ELR (cell line): ENCODE data around the gene ACSF2.
A peak's percentile ranks its signal among the peaks of the same experiment; 100 is the strongest.

Experiments
- DNase-seq: peaks from one replicate; pipeline ENCODE4 v3.0.0-alpha.2; 2015; ENCODE audit warnings: low read depth

ACSF2 gene

DNA sequence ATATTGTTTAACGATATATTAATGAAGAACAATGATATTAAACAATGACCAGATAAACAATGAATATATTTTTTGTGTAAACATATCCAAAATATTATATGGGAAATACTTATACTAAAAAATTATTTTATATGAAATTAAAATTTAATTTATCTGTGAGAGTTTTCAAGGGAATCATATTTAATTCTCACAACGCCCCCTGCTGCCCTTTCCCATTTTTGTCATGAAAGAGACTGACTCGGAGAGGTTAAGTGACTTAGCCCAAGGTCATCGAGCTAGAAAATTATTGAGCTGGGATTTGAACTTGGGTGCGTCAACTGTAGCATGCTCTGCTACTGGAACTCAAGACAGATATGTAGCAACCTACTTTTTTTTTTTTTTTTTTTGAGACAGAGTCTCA is 75.0 kb downstream of the ACSF2 start:
- peak; percentile 72 for DNase-seq

DNA sequence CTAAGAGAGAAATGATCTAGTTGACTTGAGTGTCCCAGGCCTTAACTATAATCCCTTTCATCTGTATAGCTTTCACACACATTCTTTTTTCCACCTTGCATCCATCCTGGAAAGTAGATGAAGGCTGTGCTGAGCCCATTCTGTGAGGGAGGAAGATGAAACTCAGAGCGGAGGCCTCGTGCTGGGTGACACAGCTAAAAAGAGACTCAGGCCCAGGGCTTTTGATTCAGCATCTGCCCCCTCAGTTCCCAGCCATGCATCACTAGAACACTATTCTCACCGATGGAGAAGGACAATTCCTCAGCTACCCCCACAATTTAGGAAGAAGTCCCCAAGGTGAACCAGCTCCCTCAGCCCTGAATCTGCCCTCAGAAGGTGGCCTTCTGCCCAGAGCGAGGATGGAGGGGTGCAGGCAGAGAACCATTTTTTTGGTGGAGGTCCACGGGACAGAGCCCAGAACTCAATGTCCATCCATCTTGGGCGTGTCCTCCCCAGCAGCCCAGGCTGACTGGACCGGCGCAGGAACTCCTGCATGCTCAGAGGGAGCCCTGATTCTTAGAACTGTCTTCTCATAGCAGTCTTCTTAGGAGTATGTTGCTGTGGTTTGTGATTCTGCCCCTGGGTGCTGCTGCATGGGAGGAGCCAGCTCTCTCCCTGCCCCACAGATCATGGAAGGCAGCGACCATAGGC is 76.4 kb downstream of the ACSF2 start:
- DNase-seq = no peak

DNA sequence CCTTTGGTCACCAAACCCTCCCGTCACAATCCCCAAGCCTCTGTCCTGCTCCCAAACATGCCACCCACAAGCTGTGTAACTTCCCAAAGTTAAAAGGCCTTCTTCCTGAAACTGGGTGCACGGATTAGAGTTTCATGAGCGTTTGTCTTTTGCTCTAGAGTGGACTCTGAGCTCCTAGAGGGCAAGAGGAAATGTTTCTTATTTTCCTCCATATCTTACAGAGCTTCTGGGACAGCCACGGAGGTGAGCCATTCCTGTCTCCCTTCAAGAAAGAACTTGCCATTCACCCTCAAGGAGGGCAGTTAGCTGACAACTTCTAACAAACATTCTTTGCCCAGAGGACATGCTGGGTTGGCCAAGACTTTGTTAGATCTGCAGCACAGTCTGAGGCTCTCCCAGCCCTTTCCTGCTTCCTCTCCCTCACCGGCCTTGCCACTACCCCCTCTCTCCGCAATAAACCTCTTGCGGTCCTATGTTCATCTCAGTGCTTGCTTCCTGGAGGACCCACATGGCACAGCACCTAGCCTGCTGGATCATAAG is 79.6 kb downstream of the ACSF2 start:
- no peak for DNase-seq

DNA sequence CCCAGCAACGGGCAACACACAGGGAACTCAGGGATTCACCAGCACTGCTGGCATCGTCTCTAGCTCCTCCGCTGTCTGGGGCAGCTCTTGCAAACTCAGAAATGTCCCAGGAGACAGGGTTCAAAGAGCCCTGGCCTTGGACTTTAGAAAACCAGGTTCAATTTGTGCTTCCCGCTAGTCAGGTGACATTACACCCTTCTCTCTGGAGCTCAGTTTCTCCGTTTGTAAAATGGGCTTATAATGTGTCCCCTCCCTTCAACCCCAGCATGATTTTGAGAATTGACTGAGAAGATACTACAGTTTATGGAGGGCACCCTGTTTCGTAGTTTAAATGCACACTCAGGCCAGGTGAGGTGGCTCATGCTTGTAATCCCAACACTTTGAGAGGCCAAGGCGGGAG is 80.3 kb downstream of the ACSF2 start:
- no peak for DNase-seq

DNA sequence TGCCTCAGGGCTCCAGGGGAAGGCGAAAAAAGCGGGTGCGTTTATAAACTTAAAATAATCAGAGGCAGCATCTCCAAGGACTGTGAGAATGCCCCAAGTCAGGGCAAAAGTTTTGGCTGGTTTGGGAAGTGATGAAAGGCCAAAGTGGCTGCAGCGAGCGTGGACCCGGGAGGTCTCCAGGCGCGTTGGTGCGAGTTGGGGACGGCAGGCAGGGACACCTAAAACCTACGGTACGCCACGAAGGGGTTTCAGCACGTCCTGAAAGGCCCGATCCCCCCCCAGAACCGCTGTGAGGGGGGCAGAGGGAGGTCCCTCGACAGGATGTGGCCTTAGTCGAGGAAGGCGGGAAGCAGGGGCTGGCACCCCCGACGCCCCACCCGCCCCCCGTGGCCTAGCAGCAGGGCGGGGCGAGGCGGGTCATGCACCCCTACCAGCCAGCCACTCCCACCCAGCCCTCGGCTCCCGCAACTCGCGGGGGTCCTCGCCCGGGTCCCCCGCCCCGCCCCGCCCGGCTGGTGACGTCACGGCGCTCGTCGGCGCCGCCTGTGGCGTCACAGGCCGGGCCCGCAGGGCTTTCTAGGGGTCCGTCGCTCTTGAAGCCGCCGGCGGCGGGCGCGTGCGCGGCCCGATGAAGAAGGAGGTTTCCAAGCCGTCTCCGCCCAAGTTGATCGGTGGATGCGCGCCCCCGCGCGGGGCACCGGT is 82.0 kb downstream of the ACSF2 start, which contains the start of gene MYCBPAP:
TSS of gene MYCBPAP (plus strand) at position 569 of the 702 bp plus-strand sequence. CDS start 236 bp downstream, outside the sequence.
- DNase-seq = peak; percentile 76

DNA sequence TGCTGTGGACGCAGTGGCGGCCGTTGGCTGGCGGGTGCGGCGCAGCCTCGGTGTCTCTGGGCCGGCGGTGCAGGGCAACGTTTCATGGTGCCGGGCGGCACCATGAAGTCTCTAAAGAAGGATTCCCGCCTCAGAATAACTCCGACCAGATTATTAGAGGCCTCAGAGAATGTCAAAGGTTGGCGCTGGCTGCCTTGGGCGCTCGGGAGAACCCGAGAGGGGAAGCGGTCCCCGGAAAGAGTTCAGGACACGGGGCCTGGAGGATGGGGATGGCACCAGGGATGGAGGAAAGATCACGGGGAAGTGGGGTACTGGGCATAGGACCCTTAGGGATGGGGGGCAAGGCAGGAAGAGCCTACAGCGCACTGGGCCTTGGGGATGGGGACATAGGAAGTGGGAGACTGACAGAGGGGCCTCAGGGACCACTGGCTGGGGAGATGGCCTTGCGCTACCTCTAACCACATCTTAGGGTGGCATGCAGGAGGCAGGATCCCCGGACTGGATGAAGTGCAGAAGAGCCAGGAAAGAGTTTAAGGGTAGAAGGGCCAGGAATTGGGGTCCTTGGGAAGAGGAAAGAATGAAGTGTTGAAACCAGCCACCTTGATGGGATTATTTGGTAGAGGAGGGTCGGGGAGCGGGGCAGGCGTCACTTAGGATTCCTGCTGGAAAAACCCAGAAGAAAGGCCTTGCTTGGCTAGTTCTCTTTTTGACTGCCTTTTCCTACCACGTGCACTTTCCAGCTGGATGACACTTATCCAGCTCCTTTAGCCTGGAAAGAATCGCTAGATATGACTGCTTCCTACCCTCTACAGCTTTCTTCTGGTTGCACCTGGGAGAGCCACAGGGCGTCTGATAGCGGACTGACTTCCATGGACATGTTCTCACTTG is 82.8 kb downstream of the ACSF2 start:
- no peak for DNase-seq

DNA sequence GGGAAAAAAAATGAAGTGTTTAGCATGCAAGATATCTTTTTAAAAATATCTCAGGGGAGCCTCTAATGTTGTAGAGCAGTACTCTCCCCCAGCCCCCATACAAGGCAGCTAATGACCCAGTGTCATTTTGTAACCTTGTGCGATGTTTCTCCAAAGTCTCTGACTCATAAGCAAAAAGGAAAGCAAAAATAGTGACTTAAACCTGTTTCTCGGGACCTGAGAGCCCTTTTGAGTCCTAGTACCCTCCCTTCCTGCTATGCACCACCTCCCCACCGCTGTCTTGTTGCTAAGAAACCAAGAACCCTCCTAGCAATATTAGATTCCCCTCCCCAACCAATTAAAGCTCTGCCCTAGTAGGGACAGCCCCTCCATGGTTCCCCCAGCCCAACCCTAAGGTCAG is 85.0 kb downstream of the ACSF2 start:
- peak; percentile 58 for DNase-seq

DNA sequence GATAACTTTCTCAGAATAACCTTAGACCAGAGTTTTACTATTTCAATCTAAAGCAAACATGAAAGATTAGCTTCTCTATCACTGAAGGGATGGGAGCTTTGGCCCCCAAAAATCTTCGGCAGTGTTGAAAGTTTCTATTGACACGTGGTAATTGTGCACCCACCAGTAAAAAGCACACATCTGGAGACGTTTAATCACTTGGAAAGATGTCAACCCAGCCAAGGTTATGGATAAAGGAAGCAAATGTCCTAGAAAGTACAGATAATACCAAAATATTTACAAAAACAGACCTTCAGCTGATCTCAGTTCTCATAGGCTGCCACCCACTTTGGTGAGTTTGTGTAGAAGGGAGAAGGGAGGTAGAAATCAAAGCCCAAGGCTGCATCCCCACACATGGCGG is 87.5 kb downstream of the ACSF2 start:
- no peak for DNase-seq

DNA sequence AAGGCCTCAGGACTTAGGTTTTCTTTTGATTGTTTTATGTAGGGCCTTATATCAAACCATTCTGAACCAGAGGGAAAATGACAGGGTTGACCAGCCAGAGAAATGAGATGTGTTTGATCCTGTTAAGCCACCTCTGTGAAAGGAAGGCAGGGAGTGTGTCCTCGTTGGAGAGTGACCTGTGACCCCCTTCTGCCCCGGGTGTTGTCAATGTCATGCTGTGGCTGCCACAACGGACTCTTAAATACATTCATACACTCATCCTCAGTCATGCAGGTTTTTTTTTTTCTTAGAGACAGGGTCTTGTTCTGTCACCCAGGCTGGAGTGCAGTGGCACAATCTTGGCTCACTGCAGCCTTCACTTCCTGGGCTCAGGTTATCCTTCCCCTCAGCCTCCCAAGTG is 88.4 kb downstream of the ACSF2 start:
- DNase-seq = no peak

DNA sequence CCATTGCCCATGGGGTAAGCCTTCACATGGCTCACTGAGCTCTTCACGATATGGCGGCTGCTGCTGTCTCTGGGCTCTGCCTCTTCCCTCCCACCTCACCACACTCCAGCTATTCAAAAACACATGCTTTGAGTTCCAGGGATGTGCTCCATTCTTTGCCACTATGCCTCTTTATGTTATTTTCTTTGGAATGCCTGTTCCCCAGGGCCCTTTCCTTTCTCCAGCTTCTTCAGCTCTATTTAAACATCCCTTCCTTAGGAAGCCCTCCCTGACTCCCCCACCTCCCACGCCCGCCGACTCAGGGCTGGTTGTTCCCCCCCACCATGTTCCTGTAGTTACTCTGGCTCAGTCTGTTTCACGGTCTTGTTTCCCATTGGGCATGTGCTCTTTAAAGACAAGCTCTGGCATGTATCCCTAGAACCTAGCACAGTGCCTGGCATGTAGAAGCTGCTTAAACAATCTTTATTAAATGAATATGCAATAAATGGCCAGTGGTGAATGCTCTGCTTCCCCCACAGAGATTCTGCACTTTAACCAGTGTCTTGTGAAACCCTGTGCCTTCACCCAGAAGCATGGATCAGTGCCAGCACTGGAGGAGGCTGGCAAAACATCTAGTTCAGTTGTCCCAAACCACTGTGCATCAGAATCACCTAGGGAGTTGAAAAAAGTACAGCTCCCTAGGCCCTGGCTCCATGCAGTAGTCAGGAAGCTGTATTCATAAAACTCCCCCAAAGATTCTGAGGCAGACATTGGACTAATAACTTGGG is 89.1 kb downstream of the ACSF2 start:
- no peak for DNase-seq

DNA sequence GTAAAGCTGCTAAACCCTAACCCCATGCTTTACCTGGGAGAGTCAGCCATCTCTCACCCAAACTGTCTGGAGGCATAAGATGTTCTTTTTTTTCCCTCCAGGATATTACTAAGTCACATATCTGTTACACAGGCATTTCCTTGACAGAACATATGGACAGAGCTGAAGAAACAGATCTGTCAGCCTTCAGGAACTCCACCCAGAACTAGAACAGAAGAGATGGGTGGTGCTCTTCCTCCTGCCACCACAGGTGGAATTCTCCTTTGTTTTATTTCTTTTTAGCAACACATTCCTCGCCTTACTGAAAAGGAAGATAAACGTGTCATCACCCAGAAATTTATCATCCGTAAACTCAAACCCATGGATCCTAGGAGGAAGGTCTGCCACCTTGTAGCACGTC is 91.0 kb downstream of the ACSF2 start:
- DNase-seq = peak; percentile 17

DNA sequence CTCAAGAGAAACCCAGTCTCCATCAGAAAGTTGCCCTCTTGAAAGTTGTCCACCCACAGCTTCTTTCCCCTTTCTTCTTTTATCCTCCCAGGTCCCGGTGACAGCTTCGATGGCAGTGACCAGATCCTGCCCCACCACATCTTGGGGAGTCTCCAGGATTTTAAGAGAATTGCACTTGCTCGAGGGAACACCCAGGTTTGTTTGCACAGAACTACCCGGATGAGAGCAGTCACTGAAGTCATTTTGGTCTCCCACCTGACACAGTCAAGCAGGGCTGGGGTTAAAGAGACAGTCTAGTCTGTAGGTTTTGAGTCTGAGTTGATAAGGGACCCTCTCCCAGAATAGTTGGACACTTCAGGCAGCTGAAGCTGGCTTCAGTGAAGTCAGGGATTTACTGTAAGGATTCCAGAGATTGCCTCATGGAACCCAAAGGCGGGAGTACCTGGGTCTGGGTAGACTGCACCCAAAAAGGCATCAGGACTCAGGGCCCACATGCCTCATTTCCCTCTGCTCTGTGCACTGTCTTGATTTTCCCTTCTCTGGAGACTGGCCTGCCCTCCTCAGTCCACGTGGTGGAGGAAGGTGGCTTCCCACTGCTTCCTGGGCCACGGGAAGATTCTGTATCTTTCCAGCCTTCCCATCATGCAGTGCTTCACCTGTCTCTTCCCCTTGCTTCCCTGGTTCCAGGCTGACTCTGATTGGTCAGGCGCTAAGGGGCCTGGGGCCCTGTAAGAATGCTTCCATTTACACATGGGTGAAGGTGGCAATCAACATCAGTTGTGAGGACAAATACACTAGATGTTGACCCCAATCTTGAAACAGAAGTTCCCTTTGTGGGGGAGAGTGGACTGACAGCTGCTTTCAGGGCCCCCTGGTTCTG is 91.7 kb downstream of the ACSF2 start:
- DNase-seq = no peak

DNA sequence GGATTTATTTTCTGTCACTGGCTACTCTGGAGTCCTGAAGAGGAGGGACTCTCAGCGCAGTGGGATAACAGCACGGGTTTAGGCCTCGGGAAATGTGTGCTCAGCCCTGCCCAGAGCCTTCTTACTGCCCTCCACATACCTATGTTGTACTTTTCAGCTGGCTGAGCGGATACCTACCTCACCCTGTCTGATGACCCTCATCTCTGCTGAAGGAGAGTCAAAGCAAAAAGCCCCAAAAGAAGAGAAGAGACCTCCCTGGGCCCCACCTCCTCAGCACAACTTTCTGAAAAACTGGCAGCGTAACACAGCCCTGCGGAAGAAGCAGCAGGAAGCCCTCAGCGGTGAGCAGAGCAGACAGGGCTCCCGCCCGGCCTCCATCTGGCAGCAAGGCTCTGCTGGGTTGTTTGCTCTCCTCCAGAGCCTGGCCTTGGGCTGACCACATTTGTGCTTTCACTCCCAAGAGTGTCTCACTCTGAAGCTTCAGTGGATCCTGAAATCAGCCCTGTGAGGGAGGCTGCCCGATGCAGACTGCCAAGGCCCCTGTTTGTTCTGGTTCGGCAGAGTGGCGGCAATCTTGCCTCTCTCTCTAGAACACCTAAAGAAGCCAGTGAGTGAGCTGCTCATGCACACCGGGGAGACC is 92.5 kb downstream of the ACSF2 start:
- DNase-seq = no peak

DNA sequence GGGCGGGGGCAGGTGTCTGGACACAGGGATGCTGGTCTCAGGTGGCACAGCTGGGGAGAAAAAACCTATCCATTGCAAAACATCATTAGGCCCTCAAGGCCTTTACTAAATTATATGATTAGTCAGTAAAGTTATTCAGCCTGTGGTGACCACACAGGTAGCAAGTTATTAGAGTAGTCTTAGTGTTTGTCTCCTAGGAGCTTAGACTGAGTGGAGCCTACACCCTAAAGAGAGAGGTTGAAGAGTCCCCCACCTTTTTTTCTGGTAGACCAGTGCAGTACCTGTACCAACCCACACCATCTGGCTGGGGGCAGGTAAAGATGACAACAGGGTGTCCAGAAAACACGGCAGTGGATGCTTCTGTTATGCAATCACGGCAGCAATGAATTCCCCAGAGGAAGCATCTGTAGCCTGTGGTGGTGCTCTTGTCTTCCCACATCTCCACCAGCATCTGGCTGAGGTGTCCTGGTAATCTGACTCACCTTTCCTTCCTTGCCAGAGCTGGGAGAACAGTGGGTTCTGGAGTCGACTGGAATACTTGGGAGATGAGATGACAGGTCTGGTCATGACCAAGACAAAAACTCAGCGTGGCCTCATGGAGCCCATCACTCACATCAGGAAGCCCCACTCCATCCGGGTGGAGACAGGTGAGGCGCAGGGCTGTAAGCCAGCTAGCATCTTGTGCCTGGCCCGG is 93.3 kb downstream of the ACSF2 start:
- DNase-seq = peak; percentile 68

DNA sequence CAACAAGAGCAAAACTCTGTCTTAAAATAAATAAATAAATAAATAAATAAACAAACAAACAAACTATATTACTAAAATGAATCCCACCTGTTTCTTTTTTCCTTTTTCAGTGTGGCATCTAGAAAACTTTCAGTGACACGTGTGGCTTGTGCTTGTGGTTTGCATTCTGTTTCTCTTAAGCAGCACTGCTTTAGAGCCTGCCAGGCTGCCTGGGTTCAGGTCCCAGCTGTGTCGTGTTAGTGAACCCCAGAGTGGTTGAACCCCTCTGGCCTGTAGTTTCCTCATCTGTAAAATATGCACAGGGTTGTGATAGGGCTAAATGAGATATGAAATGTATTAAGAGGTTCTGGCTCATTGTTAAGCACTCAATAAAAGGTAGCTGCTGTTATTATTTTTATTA is 94.5 kb downstream of the ACSF2 start:
- no peak for DNase-seq

DNA sequence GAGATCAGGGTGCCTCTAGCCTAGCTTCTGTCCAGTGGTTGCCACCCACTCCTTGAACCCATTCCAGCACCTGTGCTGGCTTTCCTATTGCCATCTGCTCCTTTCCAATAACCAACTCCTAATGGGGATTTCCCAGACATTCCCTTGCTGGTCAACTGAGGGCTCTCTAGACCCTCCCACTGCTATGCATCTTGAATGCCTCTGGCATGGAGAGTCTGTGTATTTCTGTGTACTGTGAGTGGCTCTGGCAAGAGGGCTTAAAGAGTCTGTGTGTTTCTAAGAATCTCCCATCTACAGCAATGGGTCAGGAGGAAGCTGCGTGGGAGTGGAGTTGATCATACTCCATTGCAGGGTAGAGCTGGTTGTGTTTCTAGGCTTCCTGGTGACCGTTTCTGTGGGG is 95.5 kb downstream of the ACSF2 start:
- no peak for DNase-seq

DNA sequence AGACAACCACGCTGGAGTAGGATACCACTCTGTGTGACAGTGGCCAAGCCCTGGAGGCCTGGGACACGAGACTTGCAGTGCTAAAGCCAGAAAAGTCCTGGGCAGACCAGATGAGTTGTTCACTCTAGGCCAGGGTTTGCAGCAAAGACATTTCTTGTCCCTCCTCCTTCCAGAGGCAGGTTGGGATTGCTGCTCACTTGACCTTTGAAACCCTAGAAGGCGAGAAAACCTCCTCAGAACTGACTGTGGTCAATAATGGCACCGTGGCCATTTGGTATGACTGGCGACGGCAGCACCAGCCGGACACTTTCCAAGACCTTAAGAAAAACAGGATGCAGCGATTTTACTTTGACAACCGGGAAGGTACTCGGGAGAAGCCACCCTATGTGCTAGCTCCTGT is 96.7 kb downstream of the ACSF2 start:
- no peak for DNase-seq

DNA sequence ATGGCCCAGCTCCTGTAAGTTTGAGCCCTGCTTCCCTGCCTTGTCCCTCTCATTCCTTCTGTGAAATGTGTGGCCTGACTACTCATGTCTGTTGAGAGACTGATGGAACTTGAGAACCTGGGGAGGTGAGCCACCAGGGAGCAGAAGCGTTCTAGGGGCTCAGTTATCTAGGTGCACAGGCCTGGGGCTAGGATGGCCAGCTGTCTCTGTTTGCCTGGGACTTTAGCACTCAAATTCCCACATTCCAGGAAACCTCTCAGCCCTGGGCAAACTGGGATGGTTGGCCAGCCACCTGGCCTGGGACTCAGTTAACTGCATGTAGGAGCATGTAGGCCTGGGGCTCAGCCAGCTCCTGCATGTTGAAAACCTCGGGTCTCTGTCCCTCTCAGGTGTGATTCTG is 97.2 kb downstream of the ACSF2 start:
- no peak for DNase-seq
